ENCODE results near the gene ARHGEF6. TPM values are rescaled to one million over a fixed set of nuclear protein-coding genes. Genes with fewer than 3 reads are reported as not detected.

The ARHGEF6 gene
- total RNA-seq, 1 donor from 2014 or later, result 77.9 TPM

GRCh38 chrX:136665258-136665900 lies 115.4 kb downstream of the ARHGEF6 start:
- Mint-ChIP-seq H3K27ac (peak overlapping the region; percentile 42), H3K27me3 (ENCODE audit: low read depth) (no peaks in the 10 kb centered on the region), H3K4me3 (ENCODE audit: low read depth) (no peak overlapping the region), H3K4me1 (ENCODE audit: low read depth) (peaks cover 55% of the 10 kb centered on the region), H3K36me3 (ENCODE audit: low read depth) (peaks cover 84% of the 10 kb centered on the region), H3K9me3 (peaks cover 16% of the 10 kb centered on the region)
- DNase-seq (ENCODE audit: low spot score), result no peak
- intact Hi-C loops (cut with micrococcal nuclease), result loop anchor here (1.0 kb wide), 1 partner anchor 8 kb away; no protein-coding TSS in a partner anchor

- Mint-ChIP-seq H3K27me3 (ENCODE audit: low read depth) (no peaks in the 10 kb centered on the region), H3K9me3 (peaks cover 16% of the 10 kb centered on the region), H3K36me3 (ENCODE audit: low read depth) (peaks cover 86% of the 10 kb centered on the region), H3K27ac (peak overlapping the region; percentile 82), H3K4me1 (ENCODE audit: low read depth) (peaks cover 66% of the 10 kb centered on the region), H3K4me3 (ENCODE audit: low read depth) (no peak overlapping the region)
- intact Hi-C loops (cut with micrococcal nuclease), result no loop called here
- DNase-seq (ENCODE audit: low spot score), result no peak
These were observed 117.8 kb downstream of the ARHGEF6 start for GRCh38 chrX:136662976-136663375.

- Mint-ChIP-seq H3K27me3 (ENCODE audit: low read depth) (no peaks in the 10 kb centered on the region), H3K36me3 (ENCODE audit: low read depth) (peaks cover 86% of the 10 kb centered on the region), H3K27ac (peak overlapping the region; percentile 82), H3K4me1 (ENCODE audit: low read depth) (peaks cover 67% of the 10 kb centered on the region), H3K4me3 (ENCODE audit: low read depth) (no peak overlapping the region), H3K9me3 (peaks cover 16% of the 10 kb centered on the region)
- DNase-seq (ENCODE audit: low spot score), result no peak
- intact Hi-C loops (cut with micrococcal nuclease), result no loop called here
These were observed 118.6 kb downstream of the ARHGEF6 start for GRCh38 chrX:136662104-136662503.

DNA sequence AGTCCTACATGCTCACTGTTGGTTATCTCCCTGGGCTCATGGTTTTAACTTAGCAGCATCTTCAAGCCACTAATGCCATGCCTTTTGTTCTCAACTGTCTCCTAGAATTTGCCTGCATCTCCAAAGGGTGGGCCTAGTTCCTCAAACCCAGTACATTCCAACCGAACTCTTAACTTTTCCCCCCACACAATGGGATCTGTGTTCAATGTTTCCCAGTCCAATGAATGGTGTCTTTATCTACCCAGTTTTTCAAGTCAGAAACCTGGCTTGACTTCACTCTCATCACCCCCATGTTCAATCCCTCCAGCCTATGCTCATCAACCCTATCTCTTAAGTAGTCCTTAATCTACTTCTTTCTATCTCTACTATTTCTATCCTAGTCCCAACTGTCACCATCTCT lies 119.8 kb downstream of the ARHGEF6 start:
- Mint-ChIP-seq H3K36me3 (ENCODE audit: low read depth) (peaks cover 87% of the 10 kb centered on the region), H3K4me1 (ENCODE audit: low read depth) (peaks cover 73% of the 10 kb centered on the region), H3K9me3 (peaks cover 16% of the 10 kb centered on the region), H3K27me3 (ENCODE audit: low read depth) (no peaks in the 10 kb centered on the region), H3K27ac (peak overlapping the region; percentile 97), H3K4me3 (ENCODE audit: low read depth) (peak overlapping the region; percentile 19)
- intact Hi-C loops (cut with micrococcal nuclease), result no loop called here
- no peak for DNase-seq (ENCODE audit: low spot score)

DNA sequence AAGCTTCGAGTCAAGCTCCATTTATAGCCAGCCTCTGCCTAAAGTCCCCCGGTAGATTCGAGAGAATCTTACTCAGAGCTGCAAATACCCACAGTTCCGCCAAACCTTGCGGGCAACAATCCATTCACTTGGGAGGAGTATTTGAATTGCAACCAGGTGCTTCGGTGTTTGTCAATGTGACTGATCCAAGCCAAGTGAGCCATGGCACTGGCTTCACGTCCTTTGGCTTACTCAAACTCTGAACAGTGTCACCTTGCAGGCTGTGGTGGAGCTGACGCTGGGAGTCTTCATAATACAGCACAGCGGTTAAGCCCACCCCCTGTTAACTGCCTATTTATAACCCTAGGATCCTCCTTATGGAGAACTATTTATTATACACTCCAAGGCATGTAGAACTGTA lies 121.6 kb downstream of the ARHGEF6 start:
- Mint-ChIP-seq H3K27me3 (ENCODE audit: low read depth) (no peaks in the 10 kb centered on the region), H3K4me1 (ENCODE audit: low read depth) (peaks cover 79% of the 10 kb centered on the region), H3K4me3 (ENCODE audit: low read depth) (peak overlapping the region; percentile 75), H3K27ac (peak overlapping the region; percentile 97), H3K9me3 (peaks cover 5% of the 10 kb centered on the region), H3K36me3 (ENCODE audit: low read depth) (peaks cover 86% of the 10 kb centered on the region)
- intact Hi-C loops (cut with micrococcal nuclease), result loop anchor here (2.0 kb wide), 2 partner anchors 36 to 74 kb away; no protein-coding TSS in a partner anchor
- DNase-seq (ENCODE audit: low spot score), result no peak

GRCh38 chrX:136658151-136658550 lies 122.6 kb downstream of the ARHGEF6 start:
- Mint-ChIP-seq H3K9me3 (no peaks in the 10 kb centered on the region), H3K27ac (peak overlapping the region; percentile 97), H3K27me3 (ENCODE audit: low read depth) (no peaks in the 10 kb centered on the region), H3K4me3 (ENCODE audit: low read depth) (peak overlapping the region; percentile 75), H3K4me1 (ENCODE audit: low read depth) (peaks cover 82% of the 10 kb centered on the region), H3K36me3 (ENCODE audit: low read depth) (peaks cover 89% of the 10 kb centered on the region)
- no peak for DNase-seq (ENCODE audit: low spot score)
- intact Hi-C loops (cut with micrococcal nuclease), result loop anchor here (1.0 to 2.0 kb wide), 3 partner anchors 15 to 73 kb away; no protein-coding TSS in a partner anchor

DNA sequence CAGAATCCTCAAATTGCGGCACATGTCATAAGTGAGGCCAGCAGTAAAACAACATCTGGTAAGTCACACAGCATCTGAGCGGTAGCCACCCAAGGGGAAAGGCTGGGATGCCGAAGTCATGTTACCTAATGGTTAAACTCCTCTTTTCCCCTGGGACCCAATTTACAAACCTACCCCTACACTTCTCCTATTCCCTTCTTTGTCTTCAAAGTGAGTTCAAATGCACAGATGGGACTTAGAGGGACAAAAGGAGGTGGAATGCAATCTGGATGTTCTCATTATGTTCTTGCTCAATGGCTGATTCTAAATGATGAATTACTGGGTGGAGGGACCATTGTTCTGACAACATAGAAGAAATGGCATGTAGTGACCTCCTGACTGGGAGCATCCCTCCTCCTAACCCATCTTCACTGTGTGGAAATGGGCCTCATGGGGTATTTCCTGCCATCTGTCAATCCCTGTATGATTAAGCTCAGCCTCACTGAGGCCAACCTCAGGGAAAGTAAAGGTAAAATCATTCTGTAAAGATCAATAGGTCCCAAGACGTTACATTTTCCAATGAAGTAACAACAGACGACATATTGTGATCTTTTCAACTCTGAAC lies 124.3 kb downstream of the ARHGEF6 start:
- Mint-ChIP-seq H3K27me3 (ENCODE audit: low read depth) (no peaks in the 10 kb centered on the region), H3K9me3 (no peaks in the 10 kb centered on the region), H3K27ac (peak overlapping the region; percentile 97), H3K4me3 (ENCODE audit: low read depth) (peak overlapping the region; percentile 97), H3K4me1 (ENCODE audit: low read depth) (peaks cover 84% of the 10 kb centered on the region), H3K36me3 (ENCODE audit: low read depth) (peaks cover 97% of the 10 kb centered on the region)
- DNase-seq (ENCODE audit: low spot score), result no peak
- intact Hi-C loops (cut with micrococcal nuclease), result no loop called here

DNA sequence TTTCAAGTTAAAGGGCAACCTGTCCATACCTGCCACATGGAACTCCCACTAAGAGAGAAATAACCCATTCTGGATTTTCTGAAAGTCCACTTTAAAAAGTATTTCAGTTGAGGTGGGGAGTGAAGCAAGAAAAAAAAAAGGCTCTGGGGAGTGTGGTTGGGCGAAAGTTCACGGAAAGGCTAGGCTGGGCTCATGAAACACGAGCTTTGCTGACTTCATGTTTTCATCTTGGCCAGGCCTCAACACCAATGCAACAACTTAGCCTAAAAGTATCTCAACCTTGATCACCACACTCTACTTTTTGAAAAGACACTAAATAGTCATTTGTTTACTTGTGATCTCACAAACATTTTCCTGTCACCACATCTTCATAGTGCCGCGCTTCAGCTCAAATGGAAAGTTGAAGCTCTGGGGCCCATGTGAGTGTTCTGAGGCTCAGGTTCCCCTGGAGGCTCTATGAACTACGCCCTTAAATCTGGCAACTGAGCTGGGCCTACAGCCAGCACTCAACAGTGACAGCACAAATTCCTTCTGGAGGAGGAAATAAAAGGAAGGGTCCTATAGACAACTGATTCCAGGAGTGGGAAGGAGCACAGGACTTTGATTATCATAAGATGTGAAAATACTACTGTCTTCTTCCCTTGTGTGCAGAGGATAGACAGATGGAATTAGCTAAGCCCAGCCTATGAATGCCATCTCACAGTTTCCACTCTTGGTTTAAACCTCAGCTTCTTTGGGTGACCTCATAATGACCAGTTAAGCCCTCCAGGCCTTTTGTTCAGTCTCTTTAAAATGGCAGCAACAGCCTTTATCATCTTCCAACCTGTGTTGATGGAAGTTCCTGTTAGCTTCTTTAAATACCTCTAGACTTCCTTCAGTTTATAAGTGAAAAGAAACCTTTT lies 127.7 kb downstream of the ARHGEF6 start:
- peak overlapping the region; percentile 97 for H3K27ac Mint-ChIP-seq
- H3K9me3 Mint-ChIP-seq, result no peaks in the 10 kb centered on the region
- H3K4me3 Mint-ChIP-seq (ENCODE audit: low read depth), result peak overlapping the region; percentile 97
- peaks cover 95% of the 10 kb centered on the region for H3K36me3 Mint-ChIP-seq (ENCODE audit: low read depth)
- no peaks in the 10 kb centered on the region for H3K27me3 Mint-ChIP-seq (ENCODE audit: low read depth)
- intact Hi-C loops (cut with micrococcal nuclease), result no loop called here
- DNase-seq (ENCODE audit: low spot score), result no peak
- H3K4me1 Mint-ChIP-seq (ENCODE audit: low read depth), result peaks cover 59% of the 10 kb centered on the region

DNA sequence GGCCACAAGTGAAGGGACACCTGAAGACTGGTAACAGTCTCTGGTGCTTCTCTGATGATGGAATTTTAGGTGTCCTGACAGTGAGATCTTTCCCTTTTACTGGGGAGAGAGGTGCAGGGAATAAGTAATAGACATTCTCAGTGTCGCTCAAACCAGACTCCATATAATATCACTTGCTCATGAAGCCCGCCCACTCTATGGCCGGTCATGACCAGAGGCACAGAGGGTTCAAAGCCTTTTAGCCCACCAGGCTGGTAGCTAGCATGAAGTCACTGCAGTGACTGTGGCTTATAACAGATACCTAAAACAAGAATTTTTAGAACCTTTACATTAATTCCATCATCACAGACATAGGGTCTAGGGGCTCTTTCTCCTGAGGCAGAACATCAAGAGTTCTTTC lies 129.9 kb downstream of the ARHGEF6 start:
- Mint-ChIP-seq H3K27me3 (ENCODE audit: low read depth) (no peaks in the 10 kb centered on the region), H3K4me1 (ENCODE audit: low read depth) (peaks cover 54% of the 10 kb centered on the region), H3K36me3 (ENCODE audit: low read depth) (peaks cover 73% of the 10 kb centered on the region), H3K4me3 (ENCODE audit: low read depth) (peak overlapping the region; percentile 97), H3K27ac (peak overlapping the region; percentile 97), H3K9me3 (no peaks in the 10 kb centered on the region)
- no peak for DNase-seq (ENCODE audit: low spot score)
- intact Hi-C loops (cut with micrococcal nuclease), result no loop called here

GRCh38 chrX:136647677-136648360 lies 132.9 kb downstream of the ARHGEF6 start, which contains the start of gene CD40LG:
TSS of gene CD40LG (plus strand) at chrX:136648158. CDS start at chrX:136648249, 91 bp downstream.
- no peak for DNase-seq (ENCODE audit: low spot score)
- no peaks in the 10 kb centered on the region for H3K9me3 Mint-ChIP-seq
- H3K36me3 Mint-ChIP-seq (ENCODE audit: low read depth), result peaks cover 45% of the 10 kb centered on the region
- H3K27ac Mint-ChIP-seq, result peak within 1 kb of the TSS; percentile 98
- no peaks in the 10 kb centered on the region for H3K27me3 Mint-ChIP-seq (ENCODE audit: low read depth)
- intact Hi-C loops (cut with micrococcal nuclease), result no loop called here
- peaks cover 49% of the 10 kb centered on the region for H3K4me1 Mint-ChIP-seq (ENCODE audit: low read depth)
- H3K4me3 Mint-ChIP-seq (ENCODE audit: low read depth), result peak within 1 kb of the TSS; percentile 97

DNA sequence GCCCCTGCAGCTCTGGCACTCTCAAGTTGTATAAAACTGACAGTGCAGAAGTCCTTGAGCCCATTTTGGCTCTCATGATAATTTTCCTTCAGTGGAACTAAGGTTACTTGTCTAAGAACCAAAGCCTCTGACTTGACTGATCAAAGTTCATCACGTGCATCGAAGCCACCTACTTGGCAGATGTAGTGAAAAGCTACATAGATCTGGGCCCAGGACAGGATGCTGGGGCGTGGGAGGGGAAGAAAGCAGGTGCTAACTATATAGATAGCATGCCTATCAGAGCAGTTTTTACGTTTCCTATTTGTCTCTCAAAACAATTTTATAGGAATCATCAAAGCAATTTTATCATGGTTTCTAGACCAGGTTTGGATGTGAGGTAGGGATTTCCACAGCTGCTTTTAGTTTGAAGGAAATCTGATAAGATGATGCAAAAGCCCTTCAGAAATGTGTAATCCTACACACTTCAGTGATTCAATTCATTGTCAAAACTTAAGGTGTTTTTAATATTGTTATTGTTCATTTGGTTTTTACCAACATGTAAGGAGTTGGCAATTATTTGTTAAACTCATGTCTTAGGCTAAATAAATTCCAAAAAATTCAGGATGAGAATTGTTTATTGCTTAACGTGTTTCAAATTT lies 134.0 kb downstream of the ARHGEF6 start:
- H3K4me1 Mint-ChIP-seq (ENCODE audit: low read depth), result peaks cover 52% of the 10 kb centered on the region
- H3K9me3 Mint-ChIP-seq, result no peaks in the 10 kb centered on the region
- DNase-seq (ENCODE audit: low spot score), result no peak
- peak overlapping the region; percentile 97 for H3K4me3 Mint-ChIP-seq (ENCODE audit: low read depth)
- peaks cover 37% of the 10 kb centered on the region for H3K36me3 Mint-ChIP-seq (ENCODE audit: low read depth)
- intact Hi-C loops (cut with micrococcal nuclease), result loop anchor here (1.0 kb wide), 2 partner anchors 19 to 26 kb away; no protein-coding TSS in a partner anchor
- H3K27me3 Mint-ChIP-seq (ENCODE audit: low read depth), result no peaks in the 10 kb centered on the region
- peak overlapping the region; percentile 98 for H3K27ac Mint-ChIP-seq

GRCh38 chrX:136643243-136643642 lies 137.5 kb downstream of the ARHGEF6 start:
- intact Hi-C loops (cut with micrococcal nuclease), result loop anchor here (1.0 kb wide), 1 partner anchor 8 kb away; no protein-coding TSS in a partner anchor
- Mint-ChIP-seq H3K27ac (peak overlapping the region; percentile 64), H3K9me3 (no peaks in the 10 kb centered on the region), H3K36me3 (ENCODE audit: low read depth) (peaks cover 9% of the 10 kb centered on the region), H3K4me3 (ENCODE audit: low read depth) (peak overlapping the region; percentile 69), H3K4me1 (ENCODE audit: low read depth) (peaks cover 73% of the 10 kb centered on the region), H3K27me3 (ENCODE audit: low read depth) (no peaks in the 10 kb centered on the region)
- no peak for DNase-seq (ENCODE audit: low spot score)

Measured in activated T-helper 2 cell treated with anti-CD3 and anti-CD28 coated beads, Interferon-gamma antibody, Interleukin-2, Interleukin-4, amounts not matched to agents 10 μg/mL and 5 μg/mL and 100 μg/mL, durations not matched to agents 14 hours and 24 hours and 36 hours (primary cell).